ENCODE measurements around the gene HNRNPA2B1.
"Not testable (repeated sequence)": the region's sequence is repeated elsewhere in the genome, so short reads cannot be mapped to it uniquely, and the experiment has no call there.

The HNRNPA2B1 gene

DNA sequence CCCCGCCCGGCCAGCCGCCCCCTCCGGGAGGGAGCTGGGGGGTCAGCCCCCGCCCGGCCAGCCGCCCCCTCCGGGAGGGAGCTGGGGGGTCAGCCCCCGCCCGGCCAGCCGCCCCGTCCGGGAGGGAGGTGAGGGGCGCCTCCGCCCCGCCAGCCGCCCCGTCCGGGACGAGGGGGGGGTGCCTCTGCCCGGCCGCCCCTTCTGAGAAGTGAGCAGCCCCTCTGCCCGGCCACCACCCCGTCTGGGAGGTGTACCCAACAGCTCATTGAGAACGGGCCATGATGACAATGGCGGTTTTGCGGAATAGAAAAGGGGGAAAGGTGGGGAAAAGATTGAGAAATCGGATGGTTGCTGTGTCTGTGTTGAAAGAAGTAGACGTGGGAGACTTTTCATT, 52.2 kb downstream of the HNRNPA2B1 start:
- H3K27me3 ChIP-seq (ENCODE audit: low read depth); H3K9me3 ChIP-seq; H3K36me3 ChIP-seq (replicated peaks); DNase-seq (ENCODE audit: low spot score in 2 of 2); H3K4me3 ChIP-seq; in situ Hi-C loops (cut with MboI; ENCODE audit: low sequenced_read_pairs); H3K4me1 ChIP-seq: not testable (repeated sequence)

DNA sequence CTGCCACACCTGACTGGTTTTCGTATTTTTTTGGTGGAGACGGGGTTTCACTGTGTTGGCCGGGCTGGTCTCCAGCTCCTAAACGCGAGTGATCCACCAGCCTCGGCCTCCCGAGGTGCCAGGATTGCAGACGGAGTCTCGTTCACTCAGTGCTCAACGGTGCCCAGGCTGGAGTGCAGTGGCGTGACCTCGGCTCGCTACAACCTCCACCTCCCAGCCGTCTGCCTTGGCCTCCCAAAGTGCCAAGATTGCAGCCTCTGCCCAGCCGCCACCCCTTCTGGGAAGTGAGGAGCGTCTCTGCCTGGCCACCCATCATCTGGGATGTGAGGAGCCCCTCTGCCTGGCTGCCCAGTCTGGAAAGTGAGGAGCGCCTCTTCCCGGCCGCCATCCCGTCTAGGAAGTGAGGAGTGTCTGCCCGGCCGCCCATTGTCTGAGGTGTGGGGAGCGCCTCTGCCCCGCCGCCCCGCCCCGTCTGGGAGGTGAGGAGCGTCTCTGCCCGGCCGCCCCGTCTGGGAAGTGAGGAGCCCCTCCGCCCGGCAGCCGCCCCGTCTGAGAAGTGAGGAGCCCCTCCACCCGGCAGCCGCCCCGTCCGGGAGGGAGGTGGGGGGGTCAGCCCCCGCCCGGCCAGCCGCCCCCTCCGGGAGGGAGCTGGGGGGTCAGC, 52.8 kb downstream of the HNRNPA2B1 start:
- peak in 1 of 2 experiments; percentile 26 for DNase-seq (ENCODE audit: low spot score in 2 of 2)
- H3K36me3 ChIP-seq (replicated peaks); H3K4me1 ChIP-seq; H3K27me3 ChIP-seq (ENCODE audit: low read depth); H3K4me3 ChIP-seq; H3K9me3 ChIP-seq; in situ Hi-C loops (cut with MboI; ENCODE audit: low sequenced_read_pairs): not testable (repeated sequence)

DNA sequence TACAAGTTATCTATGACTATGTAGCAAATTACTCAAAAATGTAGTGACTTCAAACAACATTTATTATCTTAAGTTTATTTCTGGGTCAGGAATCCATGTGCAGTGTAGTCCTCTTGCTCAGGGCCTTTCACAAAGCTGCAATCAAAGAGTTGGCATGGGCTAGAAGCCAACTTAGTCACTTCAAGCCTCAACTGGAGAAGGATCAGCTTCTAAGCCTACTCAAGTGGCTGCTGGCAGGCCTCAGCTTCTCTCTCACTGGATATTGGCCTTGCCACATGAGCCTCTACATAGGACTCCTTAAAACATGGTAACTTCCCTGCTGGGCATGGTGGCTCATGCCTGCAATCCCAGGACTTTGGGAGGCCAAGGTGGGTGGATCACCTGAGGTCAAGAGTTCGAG, 53.5 kb downstream of the HNRNPA2B1 start:
- Histone ChIP-seq H3K4me3 (no peak overlapping the region), H3K4me1 (peaks cover 4% of the 10 kb centered on the region), H3K9me3 (no peaks in the 10 kb centered on the region), H3K36me3 (replicated peaks) (no peaks in the 10 kb centered on the region), H3K27me3 (ENCODE audit: low read depth) (no peaks in the 10 kb centered on the region; the same call in 1 of the 2 replicates)
- in situ Hi-C loops (cut with MboI; ENCODE audit: low sequenced_read_pairs) = no loop called here
- DNase-seq (ENCODE audit: low spot score in 2 of 2) = no peak

DNA sequence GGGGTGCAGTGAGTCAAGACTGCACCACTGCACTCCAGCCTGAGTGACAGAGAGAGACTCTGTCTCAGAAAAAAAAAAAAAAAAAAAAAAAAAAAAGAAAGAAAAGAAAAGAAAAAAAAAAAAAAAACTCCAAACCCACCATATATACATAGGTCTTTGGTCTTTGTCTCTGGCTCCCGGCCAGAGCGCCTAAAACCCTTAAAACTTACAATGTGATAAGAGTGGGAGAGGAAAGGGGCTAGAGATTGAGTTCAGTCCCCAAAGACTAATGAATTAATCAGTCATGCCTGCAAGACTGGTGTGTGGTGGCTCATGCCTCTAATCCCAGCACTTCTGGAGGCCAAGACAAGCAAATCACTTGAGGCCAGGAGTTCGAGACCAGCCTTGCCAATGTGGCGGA, 55.3 kb downstream of the HNRNPA2B1 start:
- H3K4me3 ChIP-seq = no peak overlapping the region
- H3K36me3 ChIP-seq (replicated peaks) = no peaks in the 10 kb centered on the region
- no peak for DNase-seq (ENCODE audit: low spot score in 2 of 2)
- no peaks in the 10 kb centered on the region for H3K4me1 ChIP-seq
- no peaks in the 10 kb centered on the region; the same call in 1 of the 2 replicates for H3K27me3 ChIP-seq (ENCODE audit: low read depth)
- in situ Hi-C loops (cut with MboI; ENCODE audit: low sequenced_read_pairs) = no loop called here
- no peaks in the 10 kb centered on the region for H3K9me3 ChIP-seq

DNA sequence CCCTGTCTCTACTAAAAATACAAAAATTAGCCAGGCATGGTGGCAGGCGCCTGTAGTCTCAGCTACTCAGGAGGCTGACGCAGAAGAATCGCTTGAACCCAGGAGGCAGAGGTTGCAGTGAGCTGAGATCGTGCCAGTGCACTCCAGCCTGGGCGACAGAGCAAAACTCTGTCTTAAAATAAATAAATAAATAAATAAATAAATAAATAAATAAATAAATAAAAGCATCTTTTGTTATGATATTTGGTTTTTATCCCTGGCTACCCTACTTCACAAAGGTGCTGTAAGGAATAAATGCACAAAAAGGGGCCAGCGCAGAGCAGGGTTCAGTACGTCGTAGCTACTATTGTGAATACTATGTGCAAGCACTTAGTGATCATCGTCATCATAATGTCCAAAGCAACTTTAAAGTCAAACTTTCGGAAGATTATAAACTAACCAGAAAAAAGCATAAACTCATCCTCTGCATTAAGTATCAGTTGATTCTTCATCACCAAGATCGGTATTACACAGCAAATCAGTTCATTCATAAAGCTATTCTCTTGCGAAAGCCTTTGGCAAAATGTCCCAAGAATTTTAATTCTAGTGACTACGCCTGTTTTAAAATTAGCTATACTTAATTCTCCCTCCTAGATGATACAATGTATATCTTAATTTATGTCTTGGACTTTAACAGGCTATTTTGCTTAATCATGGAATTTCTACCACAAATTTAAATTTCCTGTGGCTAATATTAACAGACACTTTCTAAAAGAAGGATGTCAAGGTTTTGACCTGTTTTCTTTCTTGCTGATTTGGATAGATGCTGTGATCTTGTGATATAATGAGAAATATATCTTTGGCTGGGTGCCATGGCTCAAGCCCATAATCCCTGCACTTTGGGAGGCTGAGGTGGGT, 56.1 kb downstream of the HNRNPA2B1 start:
- H3K9me3 ChIP-seq = no peaks in the 10 kb centered on the region
- in situ Hi-C loops (cut with MboI; ENCODE audit: low sequenced_read_pairs) = no loop called here
- no peak overlapping the region for H3K4me3 ChIP-seq
- H3K4me1 ChIP-seq = no peaks in the 10 kb centered on the region
- no peaks in the 10 kb centered on the region; the same call in 1 of the 2 replicates for H3K27me3 ChIP-seq (ENCODE audit: low read depth)
- no peak for DNase-seq (ENCODE audit: low spot score in 2 of 2)
- no peaks in the 10 kb centered on the region for H3K36me3 ChIP-seq (replicated peaks)

DNA sequence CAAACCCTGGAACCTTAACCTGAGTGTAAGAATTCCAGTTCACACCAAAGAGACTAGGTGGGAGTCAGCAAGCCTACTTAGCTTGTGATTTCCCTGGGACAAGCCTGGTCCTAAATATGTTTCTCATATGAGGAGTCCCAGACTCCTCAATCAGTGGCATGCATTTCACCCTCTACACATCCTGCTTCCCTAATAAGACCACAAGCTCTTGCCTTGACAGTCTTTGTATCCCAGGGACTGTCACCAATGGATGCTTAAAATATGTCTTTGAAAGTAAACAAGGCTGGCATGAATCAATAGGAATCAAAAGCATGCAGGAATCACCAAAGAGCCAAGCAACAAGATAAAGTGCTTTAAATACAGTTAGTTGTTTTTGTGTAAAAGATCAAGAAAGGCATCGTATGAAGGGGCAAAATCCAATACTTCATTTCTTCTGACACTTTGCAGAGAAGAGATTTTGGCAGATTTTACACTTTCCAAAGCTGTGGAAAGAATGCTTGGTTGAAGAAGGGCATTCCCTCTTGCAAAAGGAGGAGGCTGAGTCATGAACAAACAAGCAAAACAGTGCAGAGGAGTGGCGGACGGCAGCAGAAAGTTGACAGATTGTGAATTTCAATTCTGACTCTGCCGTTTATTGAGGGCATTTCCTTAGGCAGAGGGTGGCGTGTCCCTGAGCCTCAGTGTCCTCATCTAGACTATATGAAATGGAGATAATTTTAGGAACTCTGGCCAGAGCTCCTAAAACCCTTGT, 57.1 kb downstream of the HNRNPA2B1 start:
- Histone ChIP-seq H3K9me3 (no peaks in the 10 kb centered on the region), H3K4me3 (no peak overlapping the region), H3K4me1 (no peaks in the 10 kb centered on the region), H3K36me3 (replicated peaks) (no peaks in the 10 kb centered on the region), H3K27me3 (ENCODE audit: low read depth) (no peaks in the 10 kb centered on the region; the same call in 1 of the 2 replicates)
- in situ Hi-C loops (cut with MboI; ENCODE audit: low sequenced_read_pairs) = no loop called here
- no peak for DNase-seq (ENCODE audit: low spot score in 2 of 2)

DNA sequence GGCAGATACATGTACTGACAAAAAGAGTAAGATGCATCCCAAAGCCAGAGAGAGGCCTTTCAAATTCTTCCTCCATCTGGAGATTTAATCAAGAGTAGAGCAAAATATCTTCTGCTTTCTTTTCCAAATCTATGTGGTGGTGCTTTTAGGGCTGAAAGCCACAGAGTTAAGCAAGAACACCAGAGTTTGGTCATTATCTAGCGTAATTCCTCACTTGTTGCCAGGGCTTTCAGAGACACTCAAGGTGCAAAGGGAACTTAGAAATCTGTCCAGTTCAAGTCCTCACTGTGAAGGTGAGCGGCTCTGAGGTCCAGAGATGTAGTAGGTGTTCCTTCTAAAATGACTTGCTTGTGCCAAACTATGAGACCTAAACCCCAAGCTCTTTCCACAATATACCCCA, 59.5 kb downstream of the HNRNPA2B1 start:
- Histone ChIP-seq H3K27me3 (ENCODE audit: low read depth) (no peaks in the 10 kb centered on the region; the same call in 1 of the 2 replicates), H3K4me1 (no peaks in the 10 kb centered on the region), H3K36me3 (replicated peaks) (no peaks in the 10 kb centered on the region), H3K4me3 (no peak overlapping the region), H3K9me3 (no peaks in the 10 kb centered on the region)
- in situ Hi-C loops (cut with MboI; ENCODE audit: low sequenced_read_pairs) = no loop called here
- no peak for DNase-seq (ENCODE audit: low spot score in 2 of 2)

DNA sequence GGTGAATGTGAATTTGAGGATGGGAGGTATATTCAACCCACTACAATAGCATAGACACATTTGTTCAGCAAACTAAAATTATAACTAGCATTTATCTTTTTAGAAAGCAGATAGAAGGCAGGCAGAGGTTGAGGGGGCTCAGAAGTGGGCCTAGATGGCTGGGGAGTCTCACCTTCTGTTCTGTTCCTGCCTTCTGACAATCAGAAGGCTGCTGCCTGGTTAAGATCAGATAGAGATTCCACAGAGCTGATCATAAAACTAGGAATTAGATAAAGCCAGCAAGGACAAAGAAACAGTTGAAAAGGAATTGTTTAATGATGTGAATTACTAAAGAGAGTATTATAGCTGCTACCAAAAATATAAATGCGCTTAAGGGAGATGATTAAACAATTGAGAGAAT, 60.2 kb downstream of the HNRNPA2B1 start:
- no peaks in the 10 kb centered on the region for H3K4me1 ChIP-seq
- in situ Hi-C loops (cut with MboI; ENCODE audit: low sequenced_read_pairs) = no loop called here
- no peak for DNase-seq (ENCODE audit: low spot score in 2 of 2)
- no peaks in the 10 kb centered on the region; the same call in 1 of the 2 replicates for H3K27me3 ChIP-seq (ENCODE audit: low read depth)
- no peaks in the 10 kb centered on the region for H3K9me3 ChIP-seq
- no peak overlapping the region for H3K4me3 ChIP-seq
- no peaks in the 10 kb centered on the region for H3K36me3 ChIP-seq (replicated peaks)

Measured in HAP-1 (cell line).